Measurements from ENCODE around the gene WFIKKN2. TPM values are rescaled to one million over a fixed set of nuclear protein-coding genes. Genes with fewer than 3 reads are reported as not detected.

WFIKKN2 gene
- total and polyA plus RNA-seq, 10 of the 15 experiments (the other 5 are each of a cell fraction or from before 2014, with no cell fraction given), result 0.06 TPM; not detected in 9

GRCh38 chr17:50882851-50883250 lies 47.5 kb downstream of the WFIKKN2 start:
- H2AFZ ChIP-seq (ENCODE audit: control insufficient read depth, low read depth, low read length), result no peak overlapping the region
- 93% methylated on average over 7 of the region's 7 CpGs for WGBS (ENCODE audit: insufficient coverage, insufficient replicate concordance, low lambda C conversion rate, missing lambda C conversion rate)
- no peak overlapping the region for H3K27ac ChIP-seq (ENCODE audit: control insufficient read depth, insufficient read depth)
- no peak overlapping the region for H3K4me2 ChIP-seq (ENCODE audit: control insufficient read depth, insufficient read depth)
- H3K4me1 ChIP-seq (ENCODE audit: control insufficient read depth, insufficient read depth, low read length), result peaks cover 3% of the 10 kb centered on the region; the same call in 1 of the 2 replicates
- H3K27me3 ChIP-seq (replicated peaks in 1 of 2; ENCODE audit: control insufficient read depth in 2 of 2, insufficient read depth in 2 of 2, low read length in 1 of 2), result no peaks in the 10 kb centered on the region
- in situ Hi-C loops (cut with MboI) (no loop called here), intact Hi-C loops (cut with micrococcal nuclease; ENCODE audit: unreplicated experiment) (no loop called here)
- H4K20me1 ChIP-seq (ENCODE audit: control insufficient read depth, insufficient read depth), result no peaks in the 10 kb centered on the region; the same call in 1 of the 2 replicates
- H3K4me3 ChIP-seq, result no peak overlapping the region
- no peaks in the 10 kb centered on the region for H3K79me2 ChIP-seq (ENCODE audit: control insufficient read depth, insufficient read depth, low read length)
- FAIRE-seq (no peak), DNase-seq (ENCODE audit: low read depth, low spot score) (no peak), ATAC-seq (no peak)
- ChIA-PET SMC1A (ENCODE audit: uncharacterized antibody, unreplicated experiment) (interaction anchor here (1.5 kb wide), 1 partner anchor 10 kb away, joined by 6 read pairs; no protein-coding TSS in a partner anchor), CTCF (no interaction called here), RAD21 (ENCODE audit: unreplicated experiment) (no interaction called here), POLR2A (interaction anchor here (1.0 kb wide), 1 partner anchor 16 kb away, joined by 6 read pairs; no protein-coding TSS in a partner anchor)
- H3K36me3 ChIP-seq (ENCODE audit: control insufficient read depth in 2 of 2, insufficient read depth in 2 of 2, low read length in 1 of 2), result no peaks in the 10 kb centered on the region
- H3K9me3 ChIP-seq (replicated peaks; ENCODE audit: control insufficient read depth, insufficient read depth, low read length), result no peaks in the 10 kb centered on the region; the same call in 2 of the 3 replicates
- H3K9ac ChIP-seq (ENCODE audit: control insufficient read depth, insufficient read depth, low read length), result no peak overlapping the region
- BruUV-seq (replicated peaks), result no TSS peak
- TF ChIP-seq NRF1 (conservative IDR thresholded peaks at IDR 0.05; ENCODE audit: low read depth, low read length) (no peak), CEBPZ (IDR thresholded peaks at IDR 0.05; ENCODE audit: low read depth, low read length) (no peak), PAX5 (IDR thresholded peaks at IDR 0.05; ENCODE audit: borderline replicate concordance, low read depth, low read length) (no peak), ZSCAN29 (IDR thresholded peaks at IDR 0.05) (no peak), MYB (IDR thresholded peaks at IDR 0.05; ENCODE audit: borderline replicate concordance, low read depth, low read length) (no peak), SIN3A (IDR thresholded peaks at IDR 0.05; ENCODE audit: low read depth, low read length) (no peak), ZNF592 (IDR thresholded peaks at IDR 0.05) (no peak), STAT1 (conservative IDR thresholded peaks at IDR 0.05) (no peak), CHD4 (IDR thresholded peaks at IDR 0.05) (no peak), NFYB (IDR thresholded peaks at IDR 0.05; ENCODE audit: insufficient read depth, low read depth, low read length) (no peak), SKIL (IDR thresholded peaks at IDR 0.05; ENCODE audit: low read depth, poor library complexity, severe bottlenecking) (no peak)
- TF ChIP-seq, protein P1, sequence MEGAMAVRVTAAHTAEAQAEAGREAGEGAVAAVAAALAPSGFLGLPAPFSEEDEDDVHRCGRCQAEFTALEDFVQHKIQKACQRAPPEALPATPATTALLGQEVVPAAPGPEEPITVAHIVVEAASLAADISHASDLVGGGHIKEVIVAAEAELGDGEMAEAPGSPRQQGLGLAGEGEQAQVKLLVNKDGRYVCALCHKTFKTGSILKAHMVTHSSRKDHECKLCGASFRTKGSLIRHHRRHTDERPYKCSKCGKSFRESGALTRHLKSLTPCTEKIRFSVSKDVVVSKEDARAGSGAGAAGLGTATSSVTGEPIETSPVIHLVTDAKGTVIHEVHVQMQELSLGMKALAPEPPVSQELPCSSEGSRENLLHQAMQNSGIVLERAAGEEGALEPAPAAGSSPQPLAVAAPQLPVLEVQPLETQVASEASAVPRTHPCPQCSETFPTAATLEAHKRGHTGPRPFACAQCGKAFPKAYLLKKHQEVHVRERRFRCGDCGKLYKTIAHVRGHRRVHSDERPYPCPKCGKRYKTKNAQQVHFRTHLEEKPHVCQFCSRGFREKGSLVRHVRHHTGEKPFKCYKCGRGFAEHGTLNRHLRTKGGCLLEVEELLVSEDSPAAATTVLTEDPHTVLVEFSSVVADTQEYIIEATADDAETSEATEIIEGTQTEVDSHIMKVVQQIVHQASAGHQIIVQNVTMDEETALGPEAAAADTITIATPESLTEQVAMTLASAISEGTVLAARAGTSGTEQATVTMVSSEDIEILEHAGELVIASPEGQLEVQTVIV (IDR thresholded peaks at IDR 0.05; ENCODE audit: borderline replicate concordance, partially characterized antibody), result no peak

Data from GM12878 (cell line).